HG02623 (cell line): ENCODE results near the gene MTSS2.
"Not testable (repeated sequence)": the region's sequence is repeated elsewhere in the genome, so short reads cannot be mapped to it uniquely, and the experiment has no call there.

Experiments
- ATAC-seq: cut with Tn5 transposase; IDR thresholded peaks from one replicate; pipeline ENCODE4 v1.9.1; 2021; ENCODE audit warnings: moderate library complexity; ENCODE audit not compliant: unreplicated experiment

MTSS2 gene

DNA sequence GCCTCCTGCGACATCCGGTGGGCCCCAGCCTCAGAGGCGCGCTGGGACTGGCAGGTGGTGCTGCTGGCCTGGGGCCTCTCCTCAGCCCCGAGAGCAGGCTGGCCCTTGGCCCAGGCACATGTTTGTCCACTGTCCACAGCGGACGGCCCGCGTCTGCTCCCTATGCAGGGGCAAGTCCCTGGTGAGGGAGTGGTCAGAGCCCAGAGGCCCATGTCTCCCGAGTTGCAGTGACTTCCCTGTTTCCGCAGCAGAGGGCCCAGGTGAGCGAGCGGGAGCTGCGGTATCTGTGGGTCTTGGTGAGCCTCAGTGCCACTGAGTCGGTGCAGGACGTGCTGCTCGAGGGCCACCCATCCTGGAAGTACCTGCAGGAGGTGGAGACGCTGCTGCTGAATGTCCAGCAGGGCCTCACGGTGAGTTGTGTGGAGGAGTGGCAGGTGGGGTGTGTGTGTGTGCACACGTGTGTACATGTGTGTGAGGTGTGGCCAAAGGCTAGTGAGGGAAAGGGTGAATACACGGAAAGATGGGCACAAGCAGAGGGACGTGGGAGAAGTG is 29.1 kb downstream of the MTSS2 start:
- no peak for ATAC-seq

DNA sequence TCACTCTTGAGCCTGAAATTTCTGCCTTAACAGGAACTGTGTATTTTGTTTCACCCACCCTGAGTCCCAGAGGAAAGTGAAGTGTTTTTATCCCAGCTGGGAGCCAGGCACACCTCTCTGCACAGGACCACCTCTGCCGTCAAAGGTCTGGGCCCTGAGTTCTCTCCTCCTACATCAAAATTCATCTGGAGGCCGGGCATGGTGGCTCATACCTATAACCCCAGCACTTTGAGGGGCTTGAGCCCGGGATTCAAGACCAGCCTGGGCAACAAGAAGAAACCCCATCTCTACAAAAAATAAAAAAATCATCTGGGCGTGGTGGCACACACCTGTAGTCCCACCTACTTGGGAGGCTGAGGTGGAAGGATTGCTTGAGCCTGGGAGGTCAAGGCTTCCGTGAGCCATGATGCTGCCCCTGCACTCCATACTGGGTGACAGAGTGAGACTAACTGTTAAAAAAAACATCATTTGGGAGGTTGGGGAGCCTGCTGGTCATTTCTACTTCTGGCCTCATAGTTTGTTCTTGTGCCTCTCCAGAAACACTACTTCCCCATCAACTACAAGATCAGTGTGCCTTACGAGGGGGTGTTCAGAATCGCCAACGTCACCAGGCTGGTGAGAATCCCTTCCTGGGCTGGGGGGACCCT is 29.7 kb downstream of the MTSS2 start:
- no peak for ATAC-seq

DNA sequence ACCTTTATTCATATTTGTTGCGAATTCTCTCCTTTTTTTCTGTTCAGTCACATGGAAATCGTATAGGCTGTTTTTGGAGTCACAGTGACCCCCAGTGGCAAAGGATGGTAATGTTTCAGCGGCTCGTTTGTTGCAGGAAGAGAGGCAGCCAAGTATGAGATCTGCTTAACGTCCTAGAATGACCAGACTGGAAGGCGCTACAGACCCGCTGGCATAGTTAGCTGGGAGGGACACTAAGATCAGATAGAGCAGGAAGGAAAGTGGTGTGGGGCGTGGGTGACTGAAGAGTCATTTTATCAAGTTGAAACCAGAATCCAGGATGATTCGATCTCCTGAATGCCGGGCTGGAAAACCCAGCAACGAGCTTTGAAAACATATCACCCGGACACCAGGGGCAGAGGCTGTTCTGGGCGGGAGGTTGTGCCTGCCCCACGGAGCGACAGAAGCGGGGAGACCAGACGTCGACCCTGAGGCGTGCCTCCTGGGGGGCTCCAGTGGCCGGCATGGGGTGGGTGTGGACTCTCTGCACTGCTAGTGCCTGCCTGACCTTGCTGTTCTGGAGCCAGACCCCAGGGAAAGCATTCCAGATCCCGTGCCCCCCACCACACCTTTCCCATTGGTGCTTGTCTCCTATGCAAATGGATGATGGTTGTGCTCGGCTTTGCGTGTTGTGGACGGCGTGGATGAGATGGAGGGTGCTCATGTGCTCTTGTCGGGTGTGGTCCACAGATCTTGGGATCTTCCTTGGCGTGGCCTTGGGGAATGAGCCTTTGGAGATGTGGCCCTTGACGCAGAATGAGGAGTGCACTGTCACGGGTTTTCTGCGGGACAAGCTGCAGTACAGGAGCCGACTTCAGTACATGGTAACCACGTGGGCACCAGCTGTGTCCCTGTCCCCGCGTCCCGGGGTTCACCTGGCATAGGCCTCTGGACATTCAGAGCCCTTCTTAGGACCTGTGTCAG is 31.8 kb downstream of the MTSS2 start:
- ATAC-seq, result no peak

DNA sequence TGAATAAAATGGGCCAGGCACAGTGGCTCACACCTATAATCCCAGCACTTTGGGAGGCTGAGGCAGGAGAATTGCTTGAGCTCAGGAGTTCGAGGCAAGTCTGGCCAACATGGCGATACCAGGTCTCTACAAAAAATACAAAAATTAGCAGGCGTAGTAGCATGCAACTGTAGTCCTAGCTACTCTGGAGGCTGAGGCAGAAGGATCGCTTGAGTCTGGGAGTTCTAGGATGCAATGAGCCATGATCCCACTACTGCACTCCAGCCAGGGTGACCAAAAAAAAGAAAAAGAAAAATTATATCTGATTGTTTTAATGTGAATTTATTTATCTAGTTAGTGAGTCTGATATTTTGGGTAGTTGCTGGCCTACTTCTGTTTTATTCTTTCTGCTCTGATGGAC is 32.4 kb downstream of the MTSS2 start:
- no peak for ATAC-seq

DNA sequence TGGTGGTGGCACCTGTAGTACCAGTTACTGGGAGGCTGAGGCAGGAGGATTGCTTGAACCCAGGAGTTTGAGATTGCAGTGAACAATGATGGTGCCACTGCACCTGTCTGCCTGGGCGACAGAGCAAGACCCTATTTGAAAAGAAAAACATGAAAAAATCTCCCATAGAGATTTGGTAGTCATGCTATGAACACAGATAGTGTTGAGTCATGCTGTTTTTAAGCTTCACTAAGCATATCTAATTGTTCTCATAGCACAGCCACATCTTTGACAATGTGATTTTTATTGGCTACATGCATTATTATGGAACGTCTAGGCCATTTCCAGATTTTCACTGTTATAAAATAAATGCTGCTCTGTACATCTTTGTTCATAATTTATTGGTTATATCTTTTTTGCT is 33.5 kb downstream of the MTSS2 start:
- ATAC-seq, result no peak

DNA sequence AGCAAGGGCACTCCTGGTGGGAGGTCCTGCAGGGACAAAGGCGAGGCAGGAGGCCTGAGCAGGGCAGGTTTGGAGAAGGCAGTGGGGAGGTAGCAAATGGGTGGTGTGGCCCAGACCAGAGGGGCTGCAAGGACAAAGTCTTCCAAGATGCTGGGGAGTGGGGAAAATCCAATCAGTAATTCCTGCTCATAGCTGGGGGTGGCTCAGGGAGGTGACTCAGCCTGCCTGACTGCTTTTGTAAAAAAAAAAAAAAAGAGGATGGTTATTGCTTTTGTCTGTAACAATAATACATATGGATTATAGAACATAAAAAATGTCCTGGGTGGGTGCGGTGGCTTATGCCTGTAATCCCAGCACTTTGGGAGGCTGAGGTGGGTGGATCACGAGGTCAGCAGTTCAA is 34.3 kb downstream of the MTSS2 start:
- ATAC-seq, result no peak

DNA sequence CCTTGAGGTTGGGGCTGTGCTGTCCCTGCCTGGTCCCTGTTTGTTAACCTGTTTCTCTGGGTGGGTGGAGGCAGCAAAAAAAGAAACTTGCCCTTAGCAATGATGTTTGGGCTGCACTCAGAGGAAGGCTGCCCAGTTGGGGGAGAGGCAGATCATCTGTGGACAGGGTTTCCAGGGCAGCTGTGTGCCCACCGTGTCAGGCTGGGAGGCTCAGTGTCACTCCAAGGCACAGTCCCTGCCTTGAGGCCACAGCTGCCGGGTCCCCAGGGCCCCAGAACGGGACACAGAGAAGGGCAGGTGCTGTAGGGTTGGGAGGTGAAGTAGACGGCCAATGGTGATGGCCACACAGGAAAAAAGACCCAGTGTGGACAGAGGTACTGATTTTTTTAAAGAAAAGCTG is 35.6 kb downstream of the MTSS2 start:
- no peak for ATAC-seq

DNA sequence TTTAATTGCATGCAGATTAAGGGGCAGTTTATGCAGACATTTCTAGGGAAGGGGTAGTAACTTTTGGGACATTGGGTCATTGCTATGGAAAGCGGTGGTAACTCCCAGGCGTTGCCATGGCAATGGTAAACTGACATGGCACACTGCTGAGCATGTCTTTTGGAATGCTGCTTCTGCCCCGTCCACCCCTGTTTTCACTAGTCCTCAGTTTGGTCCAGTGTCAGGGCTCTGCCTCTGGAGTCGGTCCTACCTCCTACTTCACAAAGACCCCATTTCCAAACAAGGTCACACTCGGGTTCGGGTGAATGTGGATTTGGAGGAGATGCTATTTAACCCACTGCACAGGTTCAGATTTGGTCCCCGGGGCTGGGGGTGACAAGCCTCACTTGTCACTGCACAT is 36.6 kb downstream of the MTSS2 start:
- ATAC-seq, result no peak

DNA sequence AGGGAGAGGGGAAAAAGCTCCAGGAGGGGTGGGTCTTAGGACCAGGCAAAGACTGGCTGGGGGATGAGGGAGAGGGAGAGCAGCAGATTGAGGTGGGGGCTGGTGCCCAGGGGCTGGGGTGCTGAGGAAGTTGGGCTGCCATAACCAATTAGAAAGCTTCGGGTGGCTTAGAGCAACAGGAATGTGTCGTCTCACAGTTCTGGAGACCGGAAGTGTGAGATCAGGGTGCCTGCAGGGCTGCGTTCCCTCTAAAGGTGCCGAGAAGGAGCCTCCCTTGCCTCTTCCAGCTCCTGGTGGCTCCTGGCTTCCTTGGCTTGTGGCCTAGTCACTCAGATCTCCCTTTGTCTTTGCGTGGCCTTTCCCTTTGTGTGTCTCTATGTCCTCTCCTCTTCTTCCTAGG is 37.2 kb downstream of the MTSS2 start:
- ATAC-seq, result no peak

DNA sequence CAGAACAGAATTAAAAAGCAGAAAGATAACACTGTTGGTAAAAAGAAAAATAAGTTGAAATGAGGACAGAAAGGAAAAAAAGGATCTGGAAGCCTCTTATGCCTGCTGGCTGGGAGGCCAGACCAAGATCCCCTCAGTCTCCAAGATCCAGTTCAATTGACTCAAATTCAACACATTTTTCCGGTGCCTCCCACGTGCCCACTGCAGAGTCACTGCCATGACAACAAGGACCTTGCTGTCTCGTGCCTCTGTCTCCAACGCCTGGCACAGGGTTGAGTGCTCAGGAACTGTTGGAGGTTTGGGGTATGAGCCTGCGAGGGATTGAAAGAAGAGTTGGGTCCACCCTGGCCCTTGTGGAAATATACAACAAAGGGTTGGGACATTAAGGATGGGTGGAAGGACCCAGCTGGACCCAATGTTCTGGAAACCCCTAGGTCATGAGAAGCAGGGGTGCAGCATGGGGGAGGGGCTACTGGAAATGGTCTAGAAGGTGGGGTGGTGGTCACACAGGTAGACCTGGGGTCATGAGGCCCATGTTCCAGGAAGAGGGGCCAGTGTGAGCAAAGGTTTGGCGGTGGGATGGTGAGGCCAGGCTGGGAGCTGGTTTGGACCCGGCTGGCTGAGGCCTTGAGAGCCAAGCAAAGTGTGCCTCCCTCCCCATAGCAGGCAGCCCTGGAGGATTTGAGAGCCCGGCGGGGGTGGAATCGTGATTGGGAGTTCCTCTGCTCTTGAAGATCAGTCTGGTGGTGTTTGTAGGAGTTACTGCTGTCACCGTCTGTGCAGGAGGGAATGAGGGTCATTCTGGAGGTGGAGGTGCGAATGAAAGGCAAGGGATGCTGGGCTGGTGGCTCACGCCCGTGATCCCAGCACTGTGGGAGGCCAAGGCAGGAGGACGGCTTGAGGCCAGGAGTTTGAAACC is 38.2 kb downstream of the MTSS2 start:
- ATAC-seq, result no peak

DNA sequence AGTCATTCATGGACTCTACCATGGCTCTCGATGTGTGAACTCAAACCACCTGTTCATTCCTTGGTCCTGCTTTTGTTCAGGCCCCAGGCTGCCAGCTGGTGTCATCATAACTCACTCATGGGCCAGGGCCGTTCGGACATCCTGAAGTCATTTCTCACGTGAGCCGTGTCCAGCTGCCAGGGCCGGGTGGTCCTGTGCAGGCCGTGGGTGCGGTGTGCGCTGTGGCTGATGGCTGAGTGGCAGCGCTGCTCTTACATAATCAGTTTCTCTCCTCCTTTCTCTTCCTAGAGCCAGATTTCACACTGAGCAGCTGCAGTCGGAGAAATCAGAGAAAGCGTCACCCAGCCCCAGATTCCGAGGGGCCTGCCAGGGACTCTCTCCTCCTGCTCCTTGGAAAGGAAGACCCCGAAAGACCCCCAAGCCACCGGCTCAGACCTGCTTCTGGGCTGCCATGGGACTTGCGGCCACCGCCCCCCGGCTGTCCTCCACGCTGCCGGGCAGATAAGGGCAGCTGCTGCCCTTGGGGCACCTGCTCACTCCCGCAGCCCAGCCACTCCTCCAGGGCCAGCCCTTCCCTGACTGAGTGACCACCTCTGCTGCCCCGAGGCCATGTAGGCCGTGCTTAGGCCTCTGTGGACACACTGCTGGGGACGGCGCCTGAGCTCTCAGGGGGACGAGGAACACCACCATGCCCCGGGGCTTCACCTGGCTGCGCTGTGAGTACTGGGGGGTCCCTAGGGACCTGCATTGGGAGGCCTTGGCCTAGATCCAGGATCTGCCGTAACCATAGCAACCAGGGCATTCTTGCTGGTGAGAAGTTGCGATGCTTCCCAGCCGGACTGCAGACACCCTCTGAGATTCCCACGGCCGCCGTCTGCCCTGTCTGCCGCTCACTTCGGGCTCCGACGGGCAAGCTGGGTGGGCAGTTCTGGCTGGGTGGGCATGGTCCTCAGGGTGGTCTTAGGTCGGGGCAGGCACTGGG is 39.3 kb downstream of the MTSS2 start, which contains the start of gene IL34:
Gene IL34 (plus strand): TSS at position 300 of the 982 bp plus-strand sequence. CDS start 389 bp downstream, at position 689.
- no peak for ATAC-seq

DNA sequence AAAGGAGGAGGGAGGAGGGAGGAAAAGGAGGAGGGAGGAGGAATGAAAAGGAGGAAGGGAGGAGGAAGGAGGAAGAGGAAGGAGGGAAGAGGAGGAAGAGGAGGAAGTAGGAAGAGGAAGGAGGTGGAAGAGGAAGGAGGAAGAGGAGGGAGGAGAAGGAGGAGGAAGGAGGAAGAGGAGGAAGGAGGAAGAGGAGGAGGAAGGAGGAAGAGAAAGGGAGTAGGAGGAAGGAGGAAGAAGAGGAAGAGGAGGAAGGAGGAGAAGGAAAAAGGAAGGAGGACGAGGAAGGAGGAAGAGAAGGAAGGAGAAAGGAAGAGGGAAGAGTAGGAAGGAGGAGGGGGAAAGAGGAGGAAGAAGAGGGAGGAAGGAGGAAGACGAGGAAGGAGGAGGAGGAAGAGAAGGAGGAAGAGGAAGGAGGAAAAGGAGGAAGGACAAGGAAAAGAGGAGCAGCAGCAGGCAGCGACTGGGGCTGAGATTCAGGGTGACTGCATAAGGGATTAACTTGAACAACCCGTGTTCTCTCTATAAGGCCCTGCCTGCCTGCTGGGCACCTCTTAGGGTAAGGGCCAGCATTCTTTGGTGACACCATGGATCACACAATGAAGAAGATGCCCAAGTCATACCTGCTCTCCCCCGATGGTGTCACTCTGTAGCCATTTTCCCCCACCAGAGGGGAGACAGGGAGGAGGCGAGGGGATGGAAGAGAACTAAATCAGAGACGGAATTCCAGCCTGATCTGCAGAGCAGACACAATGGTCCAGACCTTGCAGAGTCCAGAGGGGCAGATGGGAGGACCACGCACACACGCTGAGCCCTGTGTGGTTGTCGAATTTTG is 40.9 kb downstream of the MTSS2 start:
- ATAC-seq, result no peak

DNA sequence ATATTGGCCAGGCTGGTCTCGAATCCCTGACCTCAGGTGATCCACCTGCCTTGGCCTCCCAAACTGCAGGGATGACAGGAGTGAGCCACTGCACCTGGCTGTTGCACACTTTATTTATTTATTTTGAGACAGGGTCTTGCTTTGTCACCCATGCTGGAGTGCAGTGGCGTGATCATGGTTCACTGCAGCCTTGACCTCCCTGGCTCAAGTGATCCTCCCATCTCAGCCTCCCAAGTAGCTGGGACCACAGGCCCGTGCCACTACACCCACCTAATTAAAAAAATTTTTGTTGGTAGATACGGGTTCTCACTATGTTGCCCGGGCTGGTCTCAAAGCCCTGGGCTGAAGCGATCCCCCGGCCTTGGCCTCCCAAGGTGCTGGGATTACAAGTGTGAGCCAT is 42.6 kb downstream of the MTSS2 start:
- ATAC-seq, result not testable (repeated sequence)

DNA sequence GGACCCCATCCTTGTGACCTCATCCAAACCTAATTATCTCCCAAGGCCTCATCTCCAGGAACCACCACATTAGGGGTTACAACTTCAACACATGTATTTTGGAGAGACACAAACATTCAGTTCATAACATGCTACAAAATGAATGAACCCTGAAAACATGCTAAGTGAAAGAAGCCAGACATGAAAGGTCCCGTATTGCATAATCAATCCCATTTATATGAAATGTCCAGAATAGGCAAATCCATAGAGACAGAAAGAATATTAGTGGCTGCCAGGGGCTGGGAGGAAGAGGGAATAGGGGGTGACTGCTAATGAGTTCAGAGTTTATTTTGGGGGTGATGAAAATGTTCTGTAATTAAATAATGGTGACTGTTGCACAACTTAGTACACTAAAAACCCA is 43.2 kb downstream of the MTSS2 start:
- ATAC-seq, result no peak

DNA sequence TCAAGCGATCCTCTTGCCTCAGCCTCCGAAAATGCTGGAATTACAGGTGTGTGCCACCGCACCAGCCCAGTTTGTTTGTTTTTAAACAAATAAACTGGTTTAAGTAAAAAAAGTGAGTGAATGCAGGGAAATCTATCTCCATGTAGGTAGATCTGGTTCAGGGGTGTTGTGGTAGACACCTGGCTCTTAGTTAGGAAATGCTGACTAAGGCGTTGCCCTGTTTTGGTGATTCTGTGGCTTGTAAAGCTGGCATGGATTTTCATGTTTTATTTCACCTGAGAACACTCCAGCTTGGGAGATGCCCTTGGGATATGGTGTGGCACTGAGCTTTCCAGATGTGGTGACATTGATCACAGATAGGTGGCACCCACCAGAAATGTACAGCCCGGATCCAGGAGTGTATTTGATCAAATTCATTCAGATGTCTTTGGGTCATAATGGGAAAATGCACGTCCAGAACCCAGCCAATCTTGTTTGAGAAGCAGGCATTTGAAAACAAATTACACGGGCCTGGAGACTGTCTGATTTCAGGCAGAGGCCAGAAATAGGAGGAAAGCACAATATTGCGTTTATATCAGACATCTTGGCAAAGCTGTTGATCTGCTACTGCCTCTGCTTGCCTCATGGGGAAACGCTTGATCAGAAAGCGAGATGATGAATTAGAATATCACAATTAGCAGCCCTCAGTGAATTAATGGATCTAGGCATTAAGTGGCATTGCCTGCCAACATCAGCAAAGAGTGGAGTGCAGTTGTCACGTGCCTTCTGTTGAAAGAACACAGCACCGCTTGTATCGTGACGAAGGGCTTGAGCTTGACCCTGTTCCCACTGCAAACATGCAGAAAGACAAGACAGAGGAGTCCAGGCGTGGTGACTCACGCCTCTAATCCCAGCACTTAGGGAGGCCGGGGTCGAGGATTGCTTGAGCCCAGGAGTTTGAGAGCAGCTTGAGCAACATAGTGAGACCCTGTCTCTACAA is 46.8 kb downstream of the MTSS2 start:
- no peak for ATAC-seq
